ENCODE measurements around the gene PDE6G. TPM values are rescaled to one million over a fixed set of nuclear protein-coding genes. Genes with fewer than 3 reads are reported as not detected.

Gene PDE6G
- total and polyA plus RNA-seq, 2 of the 4 experiments (the other 2 are of a cell fraction), result 2.7 TPM; not detected in 1

GRCh38 chr17:81609541-81610311 lies 46.6 kb downstream of the PDE6G start:
- Histone ChIP-seq H3K4me2 (ENCODE audit: low read depth, low read length) (no peak overlapping the region), H3K14ac (replicated peaks; ENCODE audit: low read depth, low read length) (no peak overlapping the region), H2AK9ac (replicated peaks; ENCODE audit: low read depth, low read length, poor library complexity) (no peak overlapping the region), H3K9me3 (ENCODE audit: control insufficient read depth, insufficient read depth, low read length) (no peaks in the 10 kb centered on the region), H3K9me1 (ENCODE audit: insufficient read depth, low read length) (peaks cover 4% of the 10 kb centered on the region; the same call in 1 of the 2 replicates), H4K20me1 (ENCODE audit: insufficient read depth, low read length) (peaks cover 62% of the 10 kb centered on the region), H3K4me3 (ENCODE audit: insufficient read depth, low read depth, low read length) (no peak overlapping the region), H3K27me3 (ENCODE audit: control insufficient read depth, insufficient read depth, low read length) (no peaks in the 10 kb centered on the region), H3K36me3 (ENCODE audit: control insufficient read depth, insufficient read depth, low read length) (peaks cover 60% of the 10 kb centered on the region), H3K18ac (ENCODE audit: low read depth, low read length) (no peak overlapping the region), H3K9ac (ENCODE audit: low read depth, low read length) (no peak overlapping the region), H4K91ac (ENCODE audit: insufficient read depth, low read depth, low read length) (no peak overlapping the region), H4K8ac (ENCODE audit: low read depth in 2 of 2, low read length in 2 of 2) (no peak overlapping the region), H3K27ac (ENCODE audit: insufficient read depth, low read length) (no peak overlapping the region), H2BK15ac (ENCODE audit: low read depth, low read length) (no peak overlapping the region), H3K23ac (ENCODE audit: low read depth, low read length) (no peak overlapping the region), H2AFZ (replicated peaks; ENCODE audit: low read length, poor library complexity) (no peak overlapping the region), H2BK20ac (ENCODE audit: low read depth, low read length) (no peak overlapping the region), H3K79me1 (ENCODE audit: low read depth in 1 of 2, low read length in 2 of 2) (peaks cover 30 to 76% of the 10 kb centered on the region in 2 experiments), H4K5ac (ENCODE audit: low read depth, low read length) (no peak overlapping the region), H2BK5ac (ENCODE audit: low read depth, low read length, poor library complexity, severe bottlenecking) (no peak overlapping the region), H2AK5ac (ENCODE audit: low read depth, low read length) (no peak overlapping the region), H3K4me1 (ENCODE audit: control insufficient read depth, insufficient read depth, low read length) (peaks cover 10% of the 10 kb centered on the region), H3K4ac (ENCODE audit: low read depth, low read length) (no peak overlapping the region), H3K56ac (ENCODE audit: extremely low read depth, insufficient read depth, low read length) (no peak overlapping the region), H2BK120ac (ENCODE audit: low read depth, low read length) (no peak overlapping the region)
- TF ChIP-seq, protein P1, sequence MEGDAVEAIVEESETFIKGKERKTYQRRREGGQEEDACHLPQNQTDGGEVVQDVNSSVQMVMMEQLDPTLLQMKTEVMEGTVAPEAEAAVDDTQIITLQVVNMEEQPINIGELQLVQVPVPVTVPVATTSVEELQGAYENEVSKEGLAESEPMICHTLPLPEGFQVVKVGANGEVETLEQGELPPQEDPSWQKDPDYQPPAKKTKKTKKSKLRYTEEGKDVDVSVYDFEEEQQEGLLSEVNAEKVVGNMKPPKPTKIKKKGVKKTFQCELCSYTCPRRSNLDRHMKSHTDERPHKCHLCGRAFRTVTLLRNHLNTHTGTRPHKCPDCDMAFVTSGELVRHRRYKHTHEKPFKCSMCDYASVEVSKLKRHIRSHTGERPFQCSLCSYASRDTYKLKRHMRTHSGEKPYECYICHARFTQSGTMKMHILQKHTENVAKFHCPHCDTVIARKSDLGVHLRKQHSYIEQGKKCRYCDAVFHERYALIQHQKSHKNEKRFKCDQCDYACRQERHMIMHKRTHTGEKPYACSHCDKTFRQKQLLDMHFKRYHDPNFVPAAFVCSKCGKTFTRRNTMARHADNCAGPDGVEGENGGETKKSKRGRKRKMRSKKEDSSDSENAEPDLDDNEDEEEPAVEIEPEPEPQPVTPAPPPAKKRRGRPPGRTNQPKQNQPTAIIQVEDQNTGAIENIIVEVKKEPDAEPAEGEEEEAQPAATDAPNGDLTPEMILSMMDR (conservative IDR thresholded peaks at IDR 0.05; ENCODE audit: low read depth, low read length), result no peak
- no peak for TF ChIP-seq RAD21 (IDR thresholded peaks at IDR 0.05; ENCODE audit: low read length)
- intact Hi-C loops (cut with micrococcal nuclease), result no loop called here
- dilution Hi-C loops (cut with HindIII; ENCODE audit: low sequenced_read_pairs, unreplicated experiment), result no loop called here
- no peak for DNase-seq
- POLR2A ChIA-PET (ENCODE audit: unreplicated experiment), result no interaction called here
- CTCF ChIA-PET, result no interaction called here
- WGBS, 2 experiments (ENCODE audit: extremely low coverage in 2 of 2, insufficient read length in 1 of 2), result 100% methylated on average over 2 of the region's 19 CpGs; no CpG with 5 or more reads in 1 of the 2 experiments
- ATAC-seq (ENCODE audit: low read depth), result no peak
- in situ Hi-C loops (cut with MboI; ENCODE audit: low sequenced_read_pairs), result no loop called here
- no TSS peak for BruUV-seq (replicated peaks)
